KMS-11 (cell line): ENCODE measurements around the gene SMCO3.

Experiments
- H2AFZ ChIP-seq: fragments of 200-600 bp; sonication (generic); 2 replicates; pipeline ENCODE4 v1.6.1; 2016; ENCODE audit warnings: antibody characterized with exemption, mixed run types, low read depth
- H3K27ac ChIP-seq: fragments of 200-600 bp; sonication (generic); 2 replicates; pipeline ENCODE4 v1.6.1; 2016; ENCODE audit warnings: mild to moderate bottlenecking, mixed run types
- H3K27me3 ChIP-seq: fragments of 200-600 bp; sonication (generic); 2 replicates; pipeline ENCODE4 v1.6.1; 2017; ENCODE audit warnings: mild to moderate bottlenecking, low read depth, mixed run types, moderate library complexity; ENCODE audit not compliant: insufficient read depth
- H3K36me3 ChIP-seq: fragments of 200-600 bp; sonication (generic); 2 replicates; pipeline ENCODE4 v1.6.1; 2017; ENCODE audit warnings: mild to moderate bottlenecking, mixed run types; ENCODE audit not compliant: insufficient read depth
- H3K4me1 ChIP-seq: fragments of 200-600 bp; sonication (generic); 2 replicates; pipeline ENCODE4 v1.6.1; 2016; ENCODE audit warnings: mild to moderate bottlenecking, low read depth, mixed run types; ENCODE audit not compliant: poor library complexity, severe bottlenecking
- H3K4me2 ChIP-seq: fragments of 200-600 bp; sonication (generic); 2 replicates; pipeline ENCODE4 v1.7.0; 2016; ENCODE audit warnings: mild to moderate bottlenecking, mixed run types
- H3K4me3 ChIP-seq: fragments of 200-600 bp; sonication (generic); IDR thresholded peaks from 2 replicates; pipeline ENCODE4 v1.6.1; 2017; ENCODE audit warnings: low read depth, low read length, mixed read lengths; ENCODE audit not compliant: insufficient read depth
- H3K79me2 ChIP-seq: fragments of 200-600 bp; sonication (generic); 2 replicates; pipeline ENCODE4 v1.6.1; 2016; ENCODE audit warnings: low read depth, mixed run types; ENCODE audit not compliant: insufficient read depth
- H3K9ac ChIP-seq: fragments of 200-600 bp; sonication (generic); 2 replicates; pipeline ENCODE4 v1.6.1; 2016; ENCODE audit warnings: mild to moderate bottlenecking, mixed run types
- H4K20me1 ChIP-seq: fragments of 200-600 bp; sonication (generic); 2 replicates; pipeline ENCODE4 v1.6.1; 2016; ENCODE audit warnings: mild to moderate bottlenecking, mixed run types; ENCODE audit not compliant: insufficient read depth
- CTCF ChIP-seq: fragments of 200-600 bp; sonication (generic); conservative IDR thresholded peaks from 2 replicates; pipeline ENCODE4 v1.6.1; 2017; ENCODE audit warnings: low read depth, mild to moderate bottlenecking, antibody characterized with exemption, low read length, moderate library complexity, mixed read lengths

The SMCO3 gene

GRCh38 chr12:14814014-14814413 is at the start of gene SMCO3:
SMCO3 (minus strand) TSS chr12:14814182; CDS start chr12:14806680, 7,502 bp downstream.
- no peak for TF ChIP-seq CTCF
- Histone ChIP-seq H3K27ac (no peak within 1 kb of the TSS), H3K4me1 (no peaks in the 10 kb centered on the region), H3K36me3 (no peaks in the 10 kb centered on the region), H3K9ac (no peak within 1 kb of the TSS), H2AFZ (no peak within 1 kb of the TSS), H4K20me1 (no peaks in the 10 kb centered on the region), H3K4me2 (no peak within 1 kb of the TSS), H3K79me2 (no peaks in the 10 kb centered on the region), H3K27me3 (no peaks in the 10 kb centered on the region), H3K4me3 (no peak within 1 kb of the TSS)

GRCh38 chr12:14860490-14860889 is 46.5 kb upstream of the SMCO3 start:
- no peak overlapping the region for H2AFZ ChIP-seq
- H3K9ac ChIP-seq: no peak overlapping the region
- no peaks in the 10 kb centered on the region for H3K4me1 ChIP-seq
- H3K79me2 ChIP-seq: no peaks in the 10 kb centered on the region
- H4K20me1 ChIP-seq: no peaks in the 10 kb centered on the region
- H3K36me3 ChIP-seq: no peaks in the 10 kb centered on the region
- no peak for TF ChIP-seq CTCF
- no peak overlapping the region for H3K27ac ChIP-seq
- H3K4me3 ChIP-seq: no peak overlapping the region
- no peaks in the 10 kb centered on the region for H3K27me3 ChIP-seq
- H3K4me2 ChIP-seq: no peak overlapping the region

- TF ChIP-seq CTCF: no peak
- Histone ChIP-seq H2AFZ (no peak overlapping the region), H3K27me3 (no peaks in the 10 kb centered on the region), H3K79me2 (no peaks in the 10 kb centered on the region), H3K27ac (no peak overlapping the region), H3K9ac (no peak overlapping the region), H3K4me1 (no peaks in the 10 kb centered on the region), H3K4me3 (no peak overlapping the region), H4K20me1 (no peaks in the 10 kb centered on the region), H3K36me3 (no peaks in the 10 kb centered on the region), H3K4me2 (no peak overlapping the region)
Observed at GRCh38 chr12:14858513-14858912, 44.5 kb upstream of the SMCO3 start.

- no peak overlapping the region for H3K4me2 ChIP-seq
- no peaks in the 10 kb centered on the region for H3K79me2 ChIP-seq
- H4K20me1 ChIP-seq: no peaks in the 10 kb centered on the region
- H3K27ac ChIP-seq: no peak overlapping the region
- peaks cover 14% of the 10 kb centered on the region for H3K4me1 ChIP-seq
- no peak overlapping the region for H3K4me3 ChIP-seq
- TF ChIP-seq CTCF: no peak
- no peak overlapping the region for H3K9ac ChIP-seq
- no peaks in the 10 kb centered on the region for H3K27me3 ChIP-seq
- H3K36me3 ChIP-seq: no peaks in the 10 kb centered on the region
- H2AFZ ChIP-seq: no peak overlapping the region
Observed at GRCh38 chr12:14854586-14855183, 40.7 kb upstream of the SMCO3 start.
